Measurements from ENCODE around the gene COLQ.

GRCh38 chr3:15409239-15409638 is 112.3 kb downstream of the COLQ start:
- TF ChIP-seq POLR2A (IDR thresholded peaks at IDR 0.05), result no peak
- no peak for TF ChIP-seq CTCF (IDR thresholded peaks at IDR 0.05)

Data from lower leg skin (tissue), 3 donors.